ENCODE data around the gene TAGLN.

Gene TAGLN

GRCh38 chr11:117199053-117199915 is at the start of gene TAGLN:
Gene TAGLN, plus strand, starts transcription at chr11:117199370. Its CDS starts 3,644 bp downstream, at chr11:117203014.
- DNase-seq = no peak

- no peak for DNase-seq
Observed at GRCh38 chr11:117152066-117152465, 47.1 kb upstream of the TAGLN start.

GRCh38 chr11:117154468-117154867 is 44.7 kb upstream of the TAGLN start:
- DNase-seq = no peak

- DNase-seq = no peak
Observed at GRCh38 chr11:117157507-117157906, 41.7 kb upstream of the TAGLN start.

- no peak for DNase-seq
Observed at GRCh38 chr11:117159892-117160291, 39.3 kb upstream of the TAGLN start.

GRCh38 chr11:117160826-117161225 is 38.3 kb upstream of the TAGLN start:
- no peak for DNase-seq

- DNase-seq = no peak
Observed at GRCh38 chr11:117166491-117166890, 32.7 kb upstream of the TAGLN start.

- no peak for DNase-seq
Observed at GRCh38 chr11:117169736-117170135, 29.4 kb upstream of the TAGLN start.

GRCh38 chr11:117170210-117170609 is 29.0 kb upstream of the TAGLN start:
- DNase-seq = no peak

GRCh38 chr11:117171007-117171403 is 28.2 kb upstream of the TAGLN start:
- DNase-seq = no peak

- DNase-seq = no peak
Observed at GRCh38 chr11:117171404-117172061, 27.6 kb upstream of the TAGLN start.

GRCh38 chr11:117172724-117173421 is 26.3 kb upstream of the TAGLN start:
- DNase-seq = no peak

- DNase-seq = no peak
Observed at GRCh38 chr11:117175104-117175503, 24.1 kb upstream of the TAGLN start.

- no peak for DNase-seq
Observed at GRCh38 chr11:117175781-117176180, 23.4 kb upstream of the TAGLN start.

GRCh38 chr11:117176186-117176585 is 23.0 kb upstream of the TAGLN start:
- DNase-seq = no peak

- no peak for DNase-seq
Observed at GRCh38 chr11:117177534-117178209, 21.5 kb upstream of the TAGLN start.

GRCh38 chr11:117178210-117179034 is 20.7 kb upstream of the TAGLN start, which contains the start of gene SIDT2:
Gene SIDT2, plus strand, starts transcription at chr11:117178743. Its CDS starts 521 bp downstream, at chr11:117179264.
- DNase-seq = peak; percentile 48

GRCh38 chr11:117179048-117179999 is 19.8 kb upstream of the TAGLN start:
- DNase-seq = no peak

- DNase-seq = no peak
Observed at GRCh38 chr11:117180020-117180419, 19.1 kb upstream of the TAGLN start.

GRCh38 chr11:117180661-117181585 is 18.2 kb upstream of the TAGLN start:
- no peak for DNase-seq
